Measurements from ENCODE around the gene IL15. TPM values are rescaled to one million over a fixed set of nuclear protein-coding genes. Genes with fewer than 3 reads are reported as not detected.

Gene IL15
- total and polyA plus RNA-seq, 2 of the 8 experiments (the other 6 are each of a cell fraction or from before 2014, with no cell fraction given): 0.30 to 0.61 TPM

DNA sequence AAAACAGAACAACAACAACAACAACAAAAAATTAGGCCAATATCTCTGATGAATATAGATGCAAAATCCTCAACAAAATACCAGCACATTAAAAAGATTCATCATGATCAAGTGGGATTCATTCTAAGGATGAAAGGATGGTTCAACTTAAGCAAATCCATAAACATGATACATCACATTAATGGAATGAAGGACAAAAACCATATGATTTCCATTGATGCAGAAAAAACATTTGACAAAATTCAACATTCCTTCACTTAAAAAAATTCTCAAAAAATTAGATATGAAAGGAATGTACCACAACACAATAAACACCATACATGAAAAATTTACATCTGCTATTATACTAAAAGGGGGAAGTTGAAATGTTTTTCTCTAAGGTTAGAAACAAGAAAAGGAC, 103.3 kb downstream of the IL15 start:
- Histone ChIP-seq H4K91ac (replicated peaks; ENCODE audit: insufficient read length, low read length) (no peak overlapping the region), H2BK12ac (ENCODE audit: low read depth, low read length) (no peak overlapping the region)
- CTCF ChIA-PET (ENCODE audit: partially characterized antibody): no interaction called here

More for the DNA sequence above, 103.3 kb downstream of the IL15 start:
- Histone ChIP-seq H4K20me1 (replicated peaks in 1 of 2; ENCODE audit: control insufficient read depth in 1 of 2, insufficient read depth in 2 of 2, low read length in 2 of 2) (no peaks in the 10 kb centered on the region), H3K14ac (ENCODE audit: insufficient read length) (no peak overlapping the region), H3K4ac (replicated peaks; ENCODE audit: insufficient read length, low read depth, low read length) (no peak overlapping the region), H2BK120ac (replicated peaks; ENCODE audit: low read depth, low read length) (no peak overlapping the region), H3K4me1 (replicated peaks in 1 of 4; ENCODE audit: control insufficient read depth in 3 of 4, insufficient read depth in 4 of 4, low read length in 3 of 4) (peaks cover 0 to 5% (median 0%) of the 10 kb centered on the region in 4 experiments; a peak in 2 of 7 replicates), H3K56ac (replicated peaks; ENCODE audit: insufficient read length, low read depth, low read length) (no peak overlapping the region), H2BK20ac (ENCODE audit: low read length) (no peak overlapping the region), H3K27ac (ENCODE audit: low read depth, low read length) (no peak overlapping the region), H3K79me1 (ENCODE audit: low read depth, low read length) (no peaks in the 10 kb centered on the region), H3K36me3 (ENCODE audit: control insufficient read depth in 2 of 4, insufficient read depth in 4 of 4, low read length in 3 of 4) (no peaks in the 10 kb centered on the region), H2AK5ac (ENCODE audit: low read depth, low read length) (no peak overlapping the region), H2BK5ac (ENCODE audit: low read depth, low read length) (no peak overlapping the region), H2AFZ (ENCODE audit: low read length) (no peak overlapping the region), H3K79me2 (ENCODE audit: control insufficient read depth in 1 of 2, insufficient read depth in 2 of 2, low read length in 2 of 2) (no peaks in the 10 kb centered on the region), H2BK15ac (ENCODE audit: low read length) (no peak overlapping the region), H4K5ac (ENCODE audit: insufficient read length, low read depth, low read length) (no peak overlapping the region), H3K4me3 (ENCODE audit: extremely low read depth in 1 of 4, insufficient read depth in 2 of 4, low read depth in 3 of 4, low read length in 4 of 4) (no peak overlapping the region), H4K8ac (ENCODE audit: extremely low read depth, insufficient read depth, low read length) (no peak overlapping the region), H3K4me2 (ENCODE audit: insufficient read depth in 1 of 2, low read depth in 2 of 2, low read length in 2 of 2) (no peak overlapping the region), H3K9me3 (ENCODE audit: insufficient read depth in 2 of 2, low read depth in 1 of 2, low read length in 1 of 2) (no peaks in the 10 kb centered on the region; a peak in 1 of 4 replicates), H3K23ac (ENCODE audit: insufficient read length) (no peak overlapping the region), H3K9ac (replicated peaks in 1 of 4; ENCODE audit: extremely low read depth in 1 of 4, low read depth in 3 of 4, low read length in 3 of 4) (no peak overlapping the region), H3K23me2 (ENCODE audit: low read depth, low read length) (no peaks in the 10 kb centered on the region), H3K18ac (ENCODE audit: extremely low read depth, low read length) (no peak overlapping the region), H3K27me3 (replicated peaks in 1 of 4; ENCODE audit: control insufficient read depth in 3 of 4, extremely low read depth in 1 of 4, insufficient read depth in 3 of 4, low read length in 3 of 4) (no peaks in the 10 kb centered on the region)
- TF ChIP-seq CTBP2 (IDR thresholded peaks at IDR 0.05; ENCODE audit: borderline replicate concordance, insufficient read depth, insufficient read length, low read length): no peak
- TF ChIP-seq CREB1 (IDR thresholded peaks at IDR 0.05): no peak
- TF ChIP-seq SUZ12 (IDR thresholded peaks at IDR 0.05; ENCODE audit: low read length): no peak
- TF ChIP-seq, protein P1, sequence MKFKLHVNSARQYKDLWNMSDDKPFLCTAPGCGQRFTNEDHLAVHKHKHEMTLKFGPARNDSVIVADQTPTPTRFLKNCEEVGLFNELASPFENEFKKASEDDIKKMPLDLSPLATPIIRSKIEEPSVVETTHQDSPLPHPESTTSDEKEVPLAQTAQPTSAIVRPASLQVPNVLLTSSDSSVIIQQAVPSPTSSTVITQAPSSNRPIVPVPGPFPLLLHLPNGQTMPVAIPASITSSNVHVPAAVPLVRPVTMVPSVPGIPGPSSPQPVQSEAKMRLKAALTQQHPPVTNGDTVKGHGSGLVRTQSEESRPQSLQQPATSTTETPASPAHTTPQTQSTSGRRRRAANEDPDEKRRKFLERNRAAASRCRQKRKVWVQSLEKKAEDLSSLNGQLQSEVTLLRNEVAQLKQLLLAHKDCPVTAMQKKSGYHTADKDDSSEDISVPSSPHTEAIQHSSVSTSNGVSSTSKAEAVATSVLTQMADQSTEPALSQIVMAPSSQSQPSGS (IDR thresholded peaks at IDR 0.05; ENCODE audit: low read length): no peak
- no peak for TF ChIP-seq BACH1 (IDR thresholded peaks at IDR 0.05; ENCODE audit: low read length)
- no peak for TF ChIP-seq HDAC6 (IDR thresholded peaks at IDR 0.05; ENCODE audit: low read depth, low read length)
- no peak for TF ChIP-seq GTF2F1 (IDR thresholded peaks at IDR 0.05; ENCODE audit: borderline replicate concordance, low read depth, low read length)
- no peak for TF ChIP-seq ASH2L (IDR thresholded peaks at IDR 0.05; ENCODE audit: low read length)
- TF ChIP-seq JUN (IDR thresholded peaks at IDR 0.05; ENCODE audit: low read depth, low read length): no peak
- TF ChIP-seq RFX5 (IDR thresholded peaks at IDR 0.05; ENCODE audit: borderline replicate concordance, low read depth, low read length): no peak
- no peak for TF ChIP-seq RBBP5 (IDR thresholded peaks at IDR 0.05; ENCODE audit: borderline replicate concordance, low read depth, low read length)
- no peak for FAIRE-seq
- no peak for DNase-seq (ENCODE audit: low read depth in 1 of 2, low spot score in 2 of 2)
- POLR2A ChIA-PET (ENCODE audit: partially characterized antibody): no interaction called here

Measured in H1 (cell line).